OCI-LY7 (cell line): ENCODE measurements around the gene CMIP. TPM values are rescaled to one million over a fixed set of nuclear protein-coding genes. Genes with fewer than 3 reads are reported as not detected.

Source experiments
- BruUV-seq: library from RNA; stranded (reverse); fragments of 400-500 nt; replicated peaks from 2 replicates; lab custom pipeline; 2021; lab: Mats Ljungman, UMichigan
- CTCF ChIA-PET: fragments of 300-600 bp; sonication (Branson Sonifier 250); formaldehyde crosslinking; loops from one replicate; lab custom pipeline; 2022; ENCODE audit warnings: antibody characterized with exemption; ENCODE audit not compliant: unreplicated experiment; lab: Charles Lee
- POLR2A ChIA-PET: fragments of 300-600 bp; sonication (Branson Sonifier 250); formaldehyde crosslinking; loops from one replicate; lab custom pipeline; 2022; ENCODE audit warnings: antibody characterized with exemption; lab: Charles Lee
- DNase-seq: peaks from one replicate; pipeline ENCODE4 v3.0.0-alpha.2; 2015; ENCODE audit warnings: low spot score
- H2AFZ ChIP-seq: fragments of 200-600 bp; sonication (generic), shearing (Covaris generic); 2 replicates; pipeline ENCODE4 v1.6.1; 2014; ENCODE audit warnings: mild to moderate bottlenecking, antibody characterized with exemption, low read length, moderate library complexity
- H3K27ac ChIP-seq: fragments of 200-600 bp; sonication (generic); 2 replicates; pipeline ENCODE4 v1.5.1; 2014; ENCODE audit warnings: mixed run types, low read depth, mild to moderate bottlenecking, moderate library complexity, low read length, inconsistent platforms; ENCODE audit not compliant: poor library complexity, severe bottlenecking
- H3K36me3 ChIP-seq: fragments of 200-600 bp; sonication (generic); 2 replicates; pipeline ENCODE4 v1.6.1; 2014; ENCODE audit warnings: mild to moderate bottlenecking, antibody characterized with exemption, low read length, moderate library complexity, mixed read lengths; ENCODE audit not compliant: insufficient read depth
- H3K4me1 ChIP-seq: fragments of 200-600 bp; sonication (generic); 2 replicates; pipeline ENCODE4 v1.5.1; 2014; ENCODE audit warnings: mild to moderate bottlenecking, low read length; ENCODE audit not compliant: insufficient read depth, poor library complexity, severe bottlenecking
- H3K4me2 ChIP-seq: fragments of 200-600 bp; sonication (generic); 2 replicates; pipeline ENCODE4 v1.6.1; 2014; ENCODE audit warnings: mild to moderate bottlenecking, low read length
- H3K4me3 ChIP-seq: fragments of 200-600 bp; sonication (generic); 2 replicates; pipeline ENCODE4 v1.5.1; 2014; ENCODE audit warnings: mild to moderate bottlenecking, low read depth, low read length; ENCODE audit not compliant: poor library complexity, severe bottlenecking
- H3K79me2 ChIP-seq: fragments of 200-600 bp; sonication (generic); 2 replicates; pipeline ENCODE4 v1.6.1; 2016; ENCODE audit warnings: low read depth, mild to moderate bottlenecking, low read length, moderate library complexity, mixed read lengths; ENCODE audit not compliant: insufficient read depth
- H3K9me2 ChIP-seq: fragments of 200-600 bp; sonication (generic); 2 replicates; pipeline ENCODE4 v1.6.1; 2016; ENCODE audit warnings: mild to moderate bottlenecking, low read length, mixed read lengths; ENCODE audit not compliant: insufficient read depth
- H3K9me3 ChIP-seq: fragments of 200-600 bp; sonication (generic); 2 replicates; pipeline ENCODE4 v1.6.1; 2014; ENCODE audit warnings: mild to moderate bottlenecking, mixed run types, low read length, mixed read lengths
- H4K20me1 ChIP-seq: fragments of 200-600 bp; sonication (generic); 2 replicates; pipeline ENCODE4 v1.6.1; 2014; ENCODE audit warnings: mild to moderate bottlenecking, antibody characterized with exemption, low read length, moderate library complexity, mixed read lengths; ENCODE audit not compliant: insufficient read depth
- CTCF ChIP-seq: fragments of 200-600 bp; sonication (generic); conservative IDR thresholded peaks from 2 replicates; pipeline ENCODE4 v1.5.1; 2014; ENCODE audit warnings: mild to moderate bottlenecking, antibody characterized with exemption, low read length, moderate library complexity, mixed read lengths
- EZH2phosphoT487 ChIP-seq: fragments of 200-600 bp; sonication (generic); IDR thresholded peaks from 2 replicates; pipeline ENCODE4 v1.6.1; 2018; ENCODE audit warnings: low read depth, borderline replicate concordance, mild to moderate bottlenecking, mixed run types, antibody characterized with exemption, low read length, moderate library complexity, mixed read lengths
- intact Hi-C: fragments of 100-400 bp; cut with micrococcal nuclease; formaldehyde crosslinking; loops from one replicate; pipeline ENCODE4 v1.10.0; 2022; ENCODE audit not compliant: unreplicated experiment
- total RNA-seq, 2 experiments: library from RNA; depleted of rRNA in 1 of 2; stranded (reverse); fragments of >200 nt in 1 of 2; shearing (Covaris generic) in 1 of 2; gene quantifications; 2 replicates each; pipeline ENCODE4 v1.2.3, GENCODE V29; 2014 to 2022

CMIP gene
- total RNA-seq, 2 experiments from 2014 or later: 15.4 to 70.3 TPM

- no TSS peak for BruUV-seq
- no peaks in the 10 kb centered on the region for H4K20me1 ChIP-seq
- H3K27ac ChIP-seq: no peak overlapping the region
- no peaks in the 10 kb centered on the region for H3K9me3 ChIP-seq
- H2AFZ ChIP-seq: no peak overlapping the region
- ChIA-PET CTCF (no interaction called here), POLR2A (no interaction called here)
- H3K36me3 ChIP-seq: no peaks in the 10 kb centered on the region
- TF ChIP-seq CTCF (no peak), EZH2phosphoT487 (no peak)
- intact Hi-C loops: no loop called here
- H3K4me3 ChIP-seq: no peak overlapping the region
- H3K4me1 ChIP-seq: peaks cover 4% of the 10 kb centered on the region
- H3K4me2 ChIP-seq: no peak overlapping the region
- no peak for DNase-seq
- H3K9me2 ChIP-seq: no peaks in the 10 kb centered on the region
- H3K79me2 ChIP-seq: no peaks in the 10 kb centered on the region
These were observed 145.5 kb downstream of the CMIP start for GRCh38 chr16:81589975-81590650.

GRCh38 chr16:81590714-81591544 lies 146.3 kb downstream of the CMIP start:
- BruUV-seq: no TSS peak
- Histone ChIP-seq H4K20me1 (no peaks in the 10 kb centered on the region), H3K79me2 (no peaks in the 10 kb centered on the region), H3K4me3 (no peak overlapping the region), H3K4me1 (peaks cover 4% of the 10 kb centered on the region), H3K9me2 (no peaks in the 10 kb centered on the region), H3K4me2 (no peak overlapping the region), H3K9me3 (no peaks in the 10 kb centered on the region), H3K27ac (no peak overlapping the region), H3K36me3 (no peaks in the 10 kb centered on the region), H2AFZ (no peak overlapping the region)
- CTCF ChIA-PET: no interaction called here
- intact Hi-C loops: no loop called here
- TF ChIP-seq EZH2phosphoT487: no peak
- no peak for TF ChIP-seq CTCF
- POLR2A ChIA-PET: interaction anchor here (0.6 kb wide), 1 partner anchor 34 kb away, joined by 4 read pairs; no protein-coding TSS in a partner anchor
- peak; percentile 10 for DNase-seq

- Histone ChIP-seq H3K9me3 (no peaks in the 10 kb centered on the region), H3K4me2 (no peak overlapping the region), H3K27ac (no peak overlapping the region), H3K36me3 (no peaks in the 10 kb centered on the region), H3K4me3 (no peak overlapping the region), H4K20me1 (no peaks in the 10 kb centered on the region), H3K9me2 (no peaks in the 10 kb centered on the region), H3K4me1 (peaks cover 4% of the 10 kb centered on the region), H3K79me2 (no peaks in the 10 kb centered on the region), H2AFZ (no peak overlapping the region)
- BruUV-seq: no TSS peak
- no peak for TF ChIP-seq CTCF
- TF ChIP-seq EZH2phosphoT487: no peak
- ChIA-PET POLR2A (no interaction called here), CTCF (no interaction called here)
- DNase-seq: no peak
- intact Hi-C loops: no loop called here
These were observed 146.9 kb downstream of the CMIP start for GRCh38 chr16:81591545-81591870.
